SH-SY5Y (cell line): ENCODE results near the gene ZBTB5.

Experiments used
- GATA2 ChIP-seq: IDR thresholded peaks from 2 replicates; pipeline ENCODE4 v1.6.1; 2011; ENCODE audit warnings: mild to moderate bottlenecking, low read depth, low read length
- GATA3 ChIP-seq: IDR thresholded peaks from 2 replicates; pipeline ENCODE4 v1.6.1; 2011; ENCODE audit warnings: low read depth, mild to moderate bottlenecking, low read length, moderate library complexity

- TF ChIP-seq GATA3 (no peak), GATA2 (no peak)
These were observed 54.8 kb downstream of the ZBTB5 start for GRCh38 chr9:37410354-37410861.
